HL-60/S4 treated with phorbol 12-myristate 13-acetate at 8.2 ng/mL for 4 days and 3 days (cell line): Measurements from ENCODE around the gene SFMBT1.

Experiments used
- in situ Hi-C: fragments of 300-500 bp; cut with MboI; formaldehyde crosslinking; loops from 2 replicates; pipeline ENCODE4 v1.15.0; 2022; ENCODE audit warnings: low sequenced_read_pairs

Gene SFMBT1

GRCh38 chr3:52859686-52860423 lies 186.0 kb downstream of the SFMBT1 start:
- in situ Hi-C loops: no loop called here

GRCh38 chr3:52857864-52858263 lies 188.0 kb downstream of the SFMBT1 start:
- in situ Hi-C loops: no loop called here

GRCh38 chr3:52857133-52857532 lies 188.7 kb downstream of the SFMBT1 start:
- in situ Hi-C loops: no loop called here

- in situ Hi-C loops: no loop called here
These were observed 189.2 kb downstream of the SFMBT1 start for GRCh38 chr3:52856666-52857065.

GRCh38 chr3:52854013-52854412 lies 191.9 kb downstream of the SFMBT1 start:
- in situ Hi-C loops: no loop called here
